Loucy (cell line): ENCODE measurements around the gene AKAP13.

Experiments used
- CTCF ChIP-seq: fragments of 200-600 bp; sonication (generic); conservative IDR thresholded peaks from 2 replicates; pipeline ENCODE4 v1.5.1; 2014; ENCODE audit warnings: mild to moderate bottlenecking, antibody characterized with exemption, low read length
- EZH2phosphoT487 ChIP-seq: fragments of 200-600 bp; IDR thresholded peaks from 2 replicates; pipeline ENCODE4 v1.6.1; 2018; ENCODE audit warnings: antibody characterized with exemption, mild to moderate bottlenecking, moderate library complexity, borderline replicate concordance

DNA sequence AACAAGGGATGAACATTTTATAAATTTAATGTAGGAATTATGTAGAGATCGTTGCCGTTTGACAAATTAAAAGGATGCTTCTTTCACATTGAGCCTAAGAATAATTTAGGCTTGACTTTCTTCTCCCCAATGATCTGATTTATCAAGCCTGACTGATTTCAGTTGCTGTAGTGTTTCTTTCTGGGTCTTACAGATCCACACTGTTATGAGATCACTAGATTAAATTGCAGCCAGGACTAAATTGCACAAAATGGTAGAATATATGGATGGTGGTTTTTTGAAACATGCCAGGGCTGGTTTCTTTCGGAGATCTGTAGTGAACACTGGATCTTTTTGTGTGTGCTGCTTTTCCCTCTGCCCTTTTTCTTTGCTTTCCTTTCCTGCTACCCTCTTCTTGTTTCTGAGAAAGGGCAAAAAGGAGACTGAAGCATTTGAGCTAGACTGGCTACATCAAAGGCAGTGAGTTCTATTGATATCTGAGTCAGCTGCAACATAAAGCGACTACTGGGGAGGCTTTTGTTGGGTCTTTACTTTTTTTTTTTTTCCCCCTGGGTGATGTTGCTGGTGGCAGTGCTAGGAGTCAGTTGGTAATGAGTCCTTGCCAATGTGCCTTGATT is 83.0 kb downstream of the AKAP13 start:
- TF ChIP-seq CTCF (no peak), EZH2phosphoT487 (no peak)
